ENCODE measurements around the gene GLI1.
"Not testable (repeated sequence)": the region's sequence is repeated elsewhere in the genome, so short reads cannot be mapped to it uniquely, and the experiment has no call there.

The GLI1 gene

DNA sequence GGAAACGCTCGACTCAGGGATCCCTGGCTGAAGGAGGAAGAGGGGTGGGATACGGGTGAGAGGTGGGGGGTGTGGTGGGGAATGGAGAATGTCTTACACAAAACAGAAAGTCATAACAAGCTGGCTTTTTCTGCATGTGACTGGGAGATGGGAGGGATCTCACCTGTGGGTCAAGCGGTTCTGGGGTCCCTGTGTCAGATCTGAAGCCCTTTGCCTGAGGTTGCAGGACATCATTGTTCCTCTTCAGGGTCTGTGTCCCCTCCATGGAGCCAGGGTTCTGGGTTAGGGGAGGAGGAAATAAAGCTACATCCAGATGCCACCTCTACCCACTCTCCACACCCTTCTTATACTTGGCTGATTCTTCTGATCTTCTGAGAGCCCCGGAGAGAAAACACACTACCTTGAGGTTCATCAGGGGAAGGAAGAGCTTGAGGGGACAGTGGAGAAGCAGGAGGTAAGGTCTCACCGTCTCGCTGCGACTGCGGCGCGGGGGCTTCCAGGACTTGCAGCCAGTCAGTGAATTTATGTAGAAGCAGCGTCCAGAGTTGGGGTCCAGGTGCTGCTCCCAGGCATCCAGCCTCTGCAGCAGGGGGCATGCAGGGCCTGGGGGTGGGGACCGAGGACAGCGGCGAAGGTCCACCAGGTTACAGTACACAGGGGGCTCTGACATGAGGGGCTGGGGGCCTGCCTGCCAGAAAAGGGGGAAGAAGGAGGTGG is 17.6 kb downstream of the GLI1 start:
- DNase-seq: no peak

DNA sequence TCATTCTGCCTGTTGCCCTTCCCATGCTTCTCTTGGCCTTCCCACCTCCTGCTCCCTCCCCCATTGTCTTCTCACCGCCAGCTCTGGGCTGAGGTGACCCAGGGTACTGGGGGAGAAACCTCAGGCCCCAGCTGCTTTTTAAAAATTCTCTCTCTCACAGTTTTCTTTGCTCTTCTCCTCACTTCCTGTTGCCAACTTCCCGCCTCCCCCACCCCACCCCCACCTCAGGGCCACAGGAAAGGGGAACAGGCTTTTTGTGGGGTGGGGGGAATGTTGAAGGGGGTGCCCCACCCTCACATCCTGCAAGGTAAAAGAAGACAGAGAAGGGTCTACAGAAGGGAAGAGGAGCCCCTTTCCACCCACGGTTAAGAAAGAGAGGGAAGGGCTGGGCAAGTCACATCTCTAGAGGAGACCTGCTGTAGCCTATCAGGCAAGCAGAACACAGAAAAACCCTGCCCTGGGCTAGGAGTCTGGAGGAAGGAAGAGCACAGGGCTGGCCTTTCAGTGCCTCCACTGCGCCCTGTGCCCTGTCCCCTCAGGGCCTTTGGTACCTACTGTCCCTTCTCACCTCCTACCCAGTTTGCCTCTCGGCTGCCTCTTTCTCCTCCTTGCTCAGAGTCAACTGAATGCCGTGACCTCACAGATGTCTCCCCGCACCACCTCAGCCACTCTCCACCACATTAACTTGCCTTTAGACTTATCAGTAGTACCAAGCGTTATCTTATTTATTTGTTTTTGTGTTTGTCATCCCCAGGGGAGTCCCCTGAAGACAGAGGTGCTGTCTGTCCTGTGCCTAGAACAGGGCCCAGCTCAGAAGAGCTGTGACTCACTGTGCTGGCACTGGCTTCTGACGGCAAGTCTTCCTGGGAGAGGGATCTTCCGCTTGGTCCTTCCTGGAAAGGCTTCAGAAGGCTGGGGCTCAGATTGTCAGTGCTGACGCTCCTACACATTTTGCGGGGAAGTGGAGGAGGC is 18.4 kb downstream of the GLI1 start:
- DNase-seq: no peak

DNA sequence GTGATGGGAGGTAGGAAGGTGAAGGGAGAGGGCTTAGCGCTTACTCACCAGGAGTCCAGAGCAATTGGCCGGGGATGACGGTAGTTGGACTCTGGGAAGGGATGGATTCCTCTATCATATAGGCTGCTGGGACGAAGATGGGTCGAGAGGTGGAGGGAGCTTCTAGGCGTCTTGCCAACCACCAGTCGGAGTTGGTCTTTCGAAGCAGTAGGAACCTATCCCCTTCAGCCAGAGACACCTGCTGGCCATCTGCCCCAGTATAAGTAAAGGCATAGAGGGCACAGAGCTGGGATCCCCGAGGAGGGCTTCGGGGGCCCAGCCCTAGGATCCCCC is 19.4 kb downstream of the GLI1 start:
- no peak for DNase-seq

DNA sequence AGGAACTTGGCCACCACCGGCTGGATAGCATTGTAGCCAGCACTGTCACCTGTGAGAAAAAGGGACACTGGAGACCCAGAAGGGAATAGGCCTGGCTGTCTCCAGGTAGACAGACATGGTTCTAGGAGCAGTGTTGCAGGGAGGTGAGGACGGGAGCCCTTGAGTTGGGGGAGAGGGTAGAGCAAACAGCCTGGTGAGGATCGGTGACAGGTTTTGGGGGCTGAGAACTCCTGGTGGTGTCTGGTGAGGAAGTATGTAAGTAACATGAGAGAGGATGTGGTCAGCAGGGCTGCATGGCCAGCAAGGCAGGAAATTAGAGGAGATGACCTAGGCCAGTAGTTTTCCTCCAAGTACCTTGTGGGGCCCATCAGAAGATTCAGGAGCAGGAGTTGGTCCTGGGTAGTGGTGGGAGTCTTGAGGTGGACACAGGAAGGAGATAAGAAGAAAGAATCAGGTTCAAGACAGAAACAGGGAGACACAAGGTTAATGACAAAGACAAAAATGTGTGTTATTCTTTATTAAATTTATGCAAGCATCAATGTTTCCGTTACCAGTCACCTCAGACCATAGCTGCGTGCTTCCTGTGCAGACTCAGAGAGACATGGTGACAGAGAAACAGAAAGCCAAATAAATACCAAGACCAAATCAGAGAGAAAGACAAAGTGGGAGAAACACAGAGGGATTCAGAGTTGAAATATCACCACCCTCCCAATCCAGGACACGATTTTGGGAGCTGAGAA is 20.0 kb downstream of the GLI1 start, which contains the start of gene ARHGAP9:
ARHGAP9 (minus strand) TSS at position 491 of the 740 bp plus-strand sequence; CDS start at position 31, 460 bp downstream.
- no peak for DNase-seq

DNA sequence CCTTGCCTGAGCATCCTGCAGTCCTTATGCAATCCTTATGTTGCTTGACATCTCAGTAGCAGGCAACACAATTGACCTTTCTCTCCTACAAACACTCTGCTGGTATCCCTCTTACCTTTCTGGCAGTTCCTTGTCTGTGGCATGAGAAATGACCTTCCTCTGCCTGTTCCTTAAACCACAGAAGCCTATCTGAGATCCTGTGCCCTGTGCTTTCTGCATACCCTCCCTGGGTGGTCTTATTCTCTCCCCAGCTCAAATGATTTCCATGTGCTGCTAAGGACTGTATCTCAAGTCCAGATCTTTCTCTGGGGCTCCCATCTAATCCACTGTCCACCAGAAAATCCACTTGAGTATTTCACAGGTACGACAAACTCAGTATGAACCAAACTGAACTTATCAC is 22.1 kb downstream of the GLI1 start:
- DNase-seq: no peak

DNA sequence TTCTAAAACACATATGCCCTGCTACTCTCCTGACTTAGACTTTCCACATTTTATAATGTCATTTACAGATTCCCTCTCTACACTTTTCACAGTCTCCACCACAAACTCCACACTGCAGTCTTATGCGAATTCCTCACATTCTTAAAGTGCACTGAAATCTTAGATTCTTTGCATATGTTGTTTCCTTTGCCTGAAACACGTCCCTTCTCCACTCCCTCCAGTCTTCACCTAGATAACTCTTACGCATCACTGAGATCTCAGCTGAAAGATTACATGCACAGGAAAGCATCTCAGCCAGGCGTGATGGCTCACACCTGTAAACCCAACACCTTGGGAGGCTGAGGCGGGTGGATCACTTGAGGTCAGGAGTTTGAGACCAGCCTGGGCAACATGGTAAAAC is 23.9 kb downstream of the GLI1 start:
- DNase-seq: no peak

DNA sequence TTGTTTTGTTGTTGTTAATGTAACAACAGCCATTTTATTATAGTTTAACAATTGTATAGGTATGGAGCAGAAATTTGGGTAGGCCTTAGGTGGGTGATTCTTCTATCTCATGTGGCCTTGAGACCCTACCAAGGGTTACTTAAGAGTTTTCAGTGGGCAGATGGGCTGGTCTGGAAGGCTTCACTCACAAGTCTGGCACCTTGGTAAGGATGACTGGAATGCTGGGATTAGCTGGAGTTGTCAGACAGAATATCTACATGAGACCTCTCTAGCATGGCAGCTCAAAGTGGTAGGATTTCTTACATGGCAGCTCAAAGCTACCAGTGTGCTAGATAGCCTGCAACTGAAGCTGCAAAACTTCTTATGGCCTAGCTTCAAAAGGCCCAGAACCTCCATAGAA is 26.1 kb downstream of the GLI1 start:
- no peak for DNase-seq

DNA sequence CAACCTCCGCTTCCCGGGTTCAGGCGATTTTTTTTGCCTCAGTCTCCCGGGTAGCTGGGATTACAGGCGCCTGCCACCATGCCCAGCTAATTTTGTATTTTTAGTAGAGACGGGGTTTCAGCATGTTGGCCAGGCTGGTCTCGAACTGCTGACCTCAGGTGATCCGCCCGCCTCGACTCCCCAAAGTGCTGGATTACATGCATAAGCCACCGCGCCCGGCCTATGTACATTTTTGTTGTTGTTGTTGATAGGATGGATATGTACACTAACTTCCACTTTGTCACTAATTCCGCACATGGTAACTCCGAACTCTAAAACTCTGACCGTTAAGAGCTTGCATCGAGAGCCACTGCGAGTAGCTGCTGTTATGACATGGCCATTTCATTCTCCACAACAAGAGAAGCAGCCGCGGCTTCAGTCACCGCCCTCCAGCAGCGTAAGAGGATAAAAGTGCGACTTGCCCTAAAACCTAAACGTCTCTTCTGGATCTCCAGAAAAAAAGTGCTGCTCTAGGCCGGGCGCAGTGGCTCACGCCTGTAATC is 27.5 kb downstream of the GLI1 start:
- DNase-seq: no peak

DNA sequence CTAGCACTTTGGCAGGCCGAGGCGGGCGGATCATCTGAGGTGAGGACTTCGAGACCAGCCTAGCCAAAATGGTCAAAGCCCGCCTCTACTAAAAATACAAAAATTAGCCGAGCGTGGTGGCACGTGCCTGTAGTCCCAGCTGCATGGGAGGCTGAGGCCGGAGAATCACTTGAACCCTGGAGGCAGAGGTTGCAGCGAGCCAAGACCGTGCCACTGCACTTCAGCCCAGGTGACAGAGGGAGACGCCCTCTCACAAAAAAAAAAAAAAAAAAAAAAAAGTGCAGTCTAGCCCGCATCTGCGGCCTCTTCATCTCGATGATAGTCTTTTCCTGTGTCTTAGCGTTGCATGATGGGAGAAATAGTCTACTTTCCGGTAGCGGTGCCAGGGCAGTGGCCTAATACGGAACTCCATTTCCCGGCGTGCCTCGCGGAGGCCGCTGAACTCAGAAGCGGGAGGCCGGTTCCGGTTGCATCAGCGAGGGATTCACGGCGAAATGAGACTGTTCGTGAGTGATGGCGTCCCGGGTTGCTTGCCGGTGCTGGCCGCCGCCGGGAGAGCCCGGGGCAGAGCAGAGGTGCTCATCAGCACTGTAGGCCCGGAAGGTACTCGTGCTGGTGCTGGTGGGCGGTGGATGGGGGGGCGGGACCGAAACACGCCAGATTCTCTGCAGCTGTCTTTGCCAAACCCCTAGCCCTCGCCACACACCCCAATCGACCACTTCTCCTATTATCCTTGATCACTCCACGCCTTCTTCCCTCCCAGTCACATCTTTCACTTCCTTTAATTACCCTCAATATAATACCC is 28.2 kb downstream of the GLI1 start, which contains the start of gene MARS1:
MARS1 (plus strand) TSS at position 472 of the 805 bp plus-strand sequence; CDS start at position 495, 23 bp downstream.
- DNase-seq: peak; percentile 82

DNA sequence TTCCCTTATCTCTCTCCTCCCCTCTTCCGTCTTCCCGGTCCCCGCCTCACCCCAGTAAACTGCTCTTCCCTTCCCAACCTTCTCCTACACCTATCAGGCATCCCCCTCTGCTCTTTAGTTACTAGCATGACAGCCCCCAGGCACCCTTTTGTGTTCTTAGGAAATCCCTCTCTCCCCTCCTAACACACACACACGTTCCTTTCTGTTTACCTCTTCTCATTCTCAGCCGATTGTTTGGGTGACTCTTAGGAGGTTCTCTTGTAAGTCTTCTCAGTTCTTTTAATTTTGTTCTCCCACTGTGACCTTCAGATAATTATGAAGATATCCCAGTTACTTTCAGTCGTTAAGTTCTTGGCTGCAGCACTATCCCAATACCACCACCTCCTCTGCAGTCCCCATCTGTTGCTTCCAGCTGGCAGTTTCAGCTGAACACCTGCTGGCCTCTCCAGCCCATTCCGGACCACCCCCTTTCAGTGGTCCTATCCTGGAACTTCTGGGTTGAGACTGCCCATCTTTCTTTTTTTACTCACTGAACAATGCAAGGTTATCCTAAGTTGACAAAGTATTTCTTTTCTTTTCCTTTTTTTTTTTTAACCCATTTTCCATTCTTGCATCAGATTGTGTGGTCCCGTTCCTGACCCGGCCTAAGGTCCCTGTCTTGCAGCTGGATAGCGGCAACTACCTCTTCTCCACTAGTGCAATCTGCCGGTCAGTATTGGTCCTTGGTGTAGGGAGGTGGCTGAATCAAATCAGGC is 29.0 kb downstream of the GLI1 start:
- DNase-seq: no peak

DNA sequence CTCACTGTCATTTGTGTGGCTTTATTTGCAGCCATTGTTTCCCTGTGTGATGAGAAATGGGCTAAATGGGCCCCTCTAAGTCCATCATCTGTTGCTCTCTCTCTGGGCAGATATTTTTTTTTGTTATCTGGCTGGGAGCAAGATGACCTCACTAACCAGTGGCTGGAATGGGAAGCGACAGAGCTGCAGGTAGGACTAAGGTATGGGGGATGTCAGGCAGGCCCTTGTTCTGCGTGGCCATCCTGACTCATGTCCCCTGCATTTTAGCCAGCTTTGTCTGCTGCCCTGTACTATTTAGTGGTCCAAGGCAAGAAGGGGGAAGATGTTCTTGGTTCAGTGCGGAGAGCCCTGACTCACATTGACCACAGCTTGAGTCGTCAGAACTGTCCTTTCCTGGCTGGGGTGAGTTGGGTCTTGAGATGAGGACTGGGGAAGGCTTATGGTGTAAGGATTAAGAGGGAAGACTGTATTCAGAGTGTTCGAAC is 29.6 kb downstream of the GLI1 start:
- DNase-seq: no peak

DNA sequence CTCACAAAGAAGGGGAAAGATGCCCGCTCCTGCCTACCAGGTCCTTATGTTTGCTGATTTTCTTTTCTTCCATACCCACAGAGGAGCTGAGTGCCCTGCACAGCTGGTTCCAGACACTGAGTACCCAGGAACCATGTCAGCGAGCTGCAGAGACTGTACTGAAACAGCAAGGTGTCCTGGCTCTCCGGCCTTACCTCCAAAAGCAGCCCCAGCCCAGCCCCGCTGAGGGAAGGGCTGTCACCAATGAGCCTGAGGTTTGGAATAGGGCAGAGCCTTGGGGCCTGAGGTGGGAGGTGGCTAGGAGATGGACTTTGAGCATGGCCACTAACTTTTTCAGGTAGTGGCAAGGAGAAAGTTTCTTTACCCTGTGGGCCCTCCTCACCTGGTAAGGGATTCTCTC is 30.5 kb downstream of the GLI1 start:
- DNase-seq: no peak

DNA sequence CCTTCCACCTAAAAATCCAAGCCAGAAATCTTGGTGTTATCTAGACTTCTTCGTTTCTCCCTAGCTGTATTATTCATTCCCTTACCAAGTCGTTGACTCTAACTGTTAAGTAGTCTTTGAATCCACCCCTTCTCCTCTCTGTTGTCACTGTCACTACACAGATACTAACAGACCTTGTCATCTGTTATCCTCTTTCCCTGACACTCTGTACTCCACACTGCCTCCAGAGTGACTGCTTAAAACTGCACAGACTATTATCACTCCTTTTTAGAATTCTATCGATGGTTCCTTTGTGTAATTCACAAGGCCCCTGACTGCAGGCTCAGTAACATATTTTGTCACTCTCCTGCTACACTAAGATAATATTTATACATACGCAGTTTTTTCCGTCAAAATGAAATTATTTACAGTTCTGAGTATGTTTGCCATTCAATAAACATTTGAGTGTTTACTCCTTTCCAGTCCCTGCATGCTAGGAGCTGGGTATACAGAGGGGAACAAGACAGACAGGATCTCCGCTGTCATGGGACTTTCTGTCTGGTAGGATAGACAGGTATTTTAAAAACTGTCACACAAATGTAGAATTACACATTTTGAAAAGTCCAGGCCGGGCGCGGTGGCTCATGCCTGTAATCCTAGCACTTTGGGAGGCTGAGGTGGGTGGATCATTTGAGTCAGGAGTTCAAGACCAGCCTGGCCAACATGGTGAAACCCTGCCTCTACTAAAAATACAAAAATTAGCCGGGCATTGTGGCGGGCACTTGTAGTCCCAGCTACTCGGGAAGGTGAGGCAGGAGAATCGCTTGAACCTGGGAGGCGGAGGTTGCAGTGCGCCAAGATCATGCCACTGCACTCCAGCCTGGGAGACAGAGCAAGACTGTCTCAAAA is 32.1 kb downstream of the GLI1 start:
- no peak for DNase-seq

DNA sequence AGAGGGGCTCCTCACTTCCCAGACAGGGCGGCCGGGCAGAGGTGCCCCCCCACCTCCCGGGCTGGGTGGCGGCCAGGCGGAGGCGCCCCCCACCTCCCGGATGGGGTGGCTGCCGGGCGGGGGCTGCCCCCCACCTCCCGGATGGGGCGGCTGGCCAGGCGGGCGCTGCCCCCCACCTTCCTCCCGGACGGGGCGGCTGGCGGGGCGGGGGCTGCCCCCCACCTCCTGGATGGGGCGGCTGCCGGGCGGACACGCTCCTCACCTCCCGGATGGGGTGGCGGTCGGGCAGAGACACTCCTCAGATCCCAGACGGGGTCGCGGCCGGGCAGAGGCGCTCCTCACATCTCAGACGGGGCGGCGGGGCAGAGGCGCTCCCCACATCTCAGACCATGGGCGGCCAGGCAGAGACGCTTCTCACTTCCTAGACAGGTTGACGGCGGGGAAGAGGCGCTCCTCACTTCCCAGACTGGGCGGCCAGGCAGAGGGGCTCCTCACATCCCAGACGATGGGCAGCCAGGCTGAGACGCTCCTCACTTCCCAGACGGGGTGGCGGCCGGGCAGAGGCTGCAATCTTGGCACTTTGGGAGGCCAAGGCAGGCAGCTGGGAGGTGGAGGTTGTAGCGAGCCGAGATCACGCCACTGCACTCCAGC is 35.6 kb downstream of the GLI1 start:
- not testable (repeated sequence) for DNase-seq

DNA sequence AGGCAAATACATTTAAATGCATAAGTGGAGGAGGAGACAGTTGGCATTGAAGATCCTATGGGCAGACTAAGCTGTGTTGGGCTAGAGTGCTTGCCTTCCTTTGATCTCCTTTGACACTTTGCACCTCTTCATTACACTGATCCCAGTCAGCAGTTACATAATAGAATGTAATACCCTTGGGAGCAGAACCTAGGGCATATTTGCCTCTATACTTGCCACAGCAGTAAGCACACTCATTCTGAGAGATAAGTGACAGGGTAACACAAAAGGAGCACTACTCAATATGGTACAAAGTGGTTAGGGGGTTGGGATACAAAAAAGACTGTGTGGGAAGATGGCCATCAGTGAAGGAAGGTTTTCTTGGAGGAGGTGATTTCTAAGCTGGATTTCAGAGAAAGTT is 37.2 kb downstream of the GLI1 start:
- no peak for DNase-seq

DNA sequence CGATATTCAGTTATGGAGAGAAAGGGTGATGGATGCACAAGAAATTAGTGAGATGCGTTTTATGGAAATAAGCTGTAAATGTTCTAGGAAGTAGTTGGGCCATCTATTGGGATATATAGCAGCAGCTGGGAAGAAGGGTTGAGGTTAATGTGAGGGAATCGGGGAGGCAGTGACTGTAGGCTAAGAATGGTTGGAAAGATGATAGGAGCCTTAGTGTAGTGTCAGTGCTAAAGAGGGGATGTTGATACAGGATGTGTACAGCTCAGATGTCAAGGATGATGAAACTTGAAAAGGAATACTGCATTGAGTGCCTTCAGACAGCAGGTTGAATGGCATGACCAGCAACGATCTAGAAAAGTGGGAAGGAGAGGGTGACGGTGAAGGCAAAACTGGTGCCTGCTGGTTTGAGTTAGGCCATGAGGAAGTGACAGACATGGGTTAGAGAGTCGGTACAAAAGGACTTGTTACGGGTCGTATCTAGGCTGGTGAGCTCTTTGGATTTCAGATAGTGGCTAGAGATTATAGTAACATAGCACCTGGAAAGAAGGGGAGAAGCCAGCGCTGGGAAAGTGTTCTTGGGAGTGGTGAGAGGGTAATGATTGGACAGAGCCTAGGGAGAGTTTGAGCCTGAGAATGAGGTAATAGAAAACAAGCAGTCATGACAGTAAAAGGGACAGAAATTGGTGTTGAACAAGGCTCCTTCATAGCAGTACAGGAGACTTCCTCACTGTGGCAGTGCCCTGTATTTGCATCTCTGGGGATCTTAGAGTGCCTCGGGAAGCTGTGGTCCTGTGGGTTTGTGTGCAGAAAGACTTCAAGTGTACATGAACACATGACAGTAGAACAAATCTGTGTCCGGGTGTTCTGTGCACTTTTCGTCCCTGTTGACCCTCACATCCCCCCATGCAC is 37.9 kb downstream of the GLI1 start:
- no peak for DNase-seq

DNA sequence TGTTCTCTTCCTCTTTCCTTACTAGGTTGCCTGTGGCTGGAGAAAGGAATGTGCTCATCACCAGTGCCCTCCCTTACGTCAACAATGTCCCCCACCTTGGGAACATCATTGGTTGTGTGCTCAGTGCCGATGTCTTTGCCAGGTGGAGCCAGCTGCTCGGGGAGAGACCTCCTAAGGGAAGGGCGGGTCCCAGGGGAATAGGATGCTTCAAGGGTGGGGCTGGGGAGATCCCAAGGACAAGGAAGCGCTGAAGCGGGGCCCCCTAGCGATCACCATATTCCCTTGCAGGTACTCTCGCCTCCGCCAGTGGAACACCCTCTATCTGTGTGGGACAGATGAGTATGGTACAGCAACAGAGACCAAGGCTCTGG is 38.5 kb downstream of the GLI1 start:
- DNase-seq: no peak

DNA sequence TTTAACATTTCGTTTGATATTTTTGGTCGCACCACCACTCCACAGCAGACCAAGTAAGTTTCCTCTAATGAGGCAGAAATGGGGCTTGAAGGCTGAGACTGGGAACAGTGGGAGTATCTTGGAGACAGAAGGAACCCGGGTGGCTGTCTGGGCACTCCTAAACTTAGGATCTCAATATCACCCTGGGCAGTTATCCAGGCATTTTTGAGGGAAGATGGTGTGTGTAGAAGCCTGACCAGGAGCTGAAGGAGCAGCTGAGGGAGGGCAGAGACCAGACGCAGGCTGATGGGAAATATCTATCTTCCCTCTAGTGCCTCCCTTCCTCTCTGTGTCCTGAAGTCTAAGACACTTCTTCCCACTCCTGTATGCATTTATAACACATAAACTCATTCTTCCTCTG is 39.0 kb downstream of the GLI1 start:
- no peak for DNase-seq

DNA sequence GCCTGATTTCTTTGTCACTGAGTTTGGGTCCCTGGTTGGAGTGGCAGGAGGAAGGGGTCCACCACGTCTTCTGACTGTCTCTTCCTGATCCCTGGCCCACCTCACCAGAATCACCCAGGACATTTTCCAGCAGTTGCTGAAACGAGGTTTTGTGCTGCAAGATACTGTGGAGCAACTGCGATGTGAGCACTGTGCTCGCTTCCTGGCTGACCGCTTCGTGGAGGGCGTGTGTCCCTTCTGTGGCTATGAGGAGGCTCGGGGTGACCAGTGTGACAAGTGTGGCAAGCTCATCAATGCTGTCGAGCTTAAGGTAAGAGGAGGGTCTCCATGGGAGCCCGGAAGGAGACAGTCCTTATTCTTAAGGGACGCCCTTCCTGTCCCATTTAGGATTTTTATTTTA is 40.6 kb downstream of the GLI1 start:
- no peak for DNase-seq
